Type B pancreatic cell (in vitro differentiated cells): ENCODE measurements around the gene EXOC4. TPM values are rescaled to one million over a fixed set of nuclear protein-coding genes. Genes with fewer than 3 reads are reported as not detected.

Experiments
- DNase-seq: peaks from one replicate; pipeline ENCODE4 v3.0.0; 2021; ENCODE audit warnings: mixed read lengths; ENCODE audit not compliant: unreplicated experiment; ENCODE audit errors: extremely low spot score
- H3K27ac Mint-ChIP-seq: 2 replicates; pipeline ENCODE4 v1.8.0; 2021; ENCODE audit warnings: mild to moderate bottlenecking, mixed read lengths
- H3K27me3 Mint-ChIP-seq: 2 replicates; pipeline ENCODE4 v1.8.0; 2021; ENCODE audit warnings: mixed read lengths
- H3K36me3 Mint-ChIP-seq: 2 replicates; pipeline ENCODE4 v1.8.0; 2021; ENCODE audit warnings: mixed read lengths
- H3K4me1 Mint-ChIP-seq: one replicate; pipeline ENCODE4 v1.8.0; 2021; ENCODE audit warnings: mixed read lengths; ENCODE audit not compliant: unreplicated experiment
- H3K4me3 Mint-ChIP-seq: 2 replicates; pipeline ENCODE4 v1.8.0; 2021; ENCODE audit warnings: mild to moderate bottlenecking, mixed read lengths
- H3K9me3 Mint-ChIP-seq: 2 replicates; pipeline ENCODE4 v1.8.0; 2021; ENCODE audit warnings: mixed read lengths
- CTCF ChIP-seq: fragments of 200-600 bp; sonication (generic); conservative IDR thresholded peaks from 2 replicates; pipeline ENCODE4 v1.5.0; 2021; ENCODE audit warnings: antibody characterized with exemption, mild to moderate bottlenecking
- total RNA-seq: library from RNA; stranded (reverse); gene quantifications from 2 replicates; pipeline ENCODE4 v1.2.1, GENCODE V29; 2021; ENCODE audit warnings: low replicate concordance

EXOC4 gene
- total RNA-seq, 1 donor from 2014 or later: 95.5 TPM

- no peaks in the 10 kb centered on the region for H3K4me1 Mint-ChIP-seq
- H3K36me3 Mint-ChIP-seq: peaks cover 7% of the 10 kb centered on the region
- H3K4me3 Mint-ChIP-seq: no peak overlapping the region
- H3K27ac Mint-ChIP-seq: no peak overlapping the region
- H3K27me3 Mint-ChIP-seq: no peaks in the 10 kb centered on the region
- H3K9me3 Mint-ChIP-seq: no peaks in the 10 kb centered on the region
- no peak for TF ChIP-seq CTCF
- no peak for DNase-seq
Observed at GRCh38 chr7:134004829-134005505, 752.1 kb downstream of the EXOC4 start.

- H3K4me1 Mint-ChIP-seq: no peaks in the 10 kb centered on the region
Observed at GRCh38 chr7:134009314-134010110, 756.6 kb downstream of the EXOC4 start.

GRCh38 chr7:134013249-134013648 is 760.4 kb downstream of the EXOC4 start:
- no peak overlapping the region for H3K4me3 Mint-ChIP-seq
- DNase-seq: no peak
- no peaks in the 10 kb centered on the region for H3K27me3 Mint-ChIP-seq
- H3K36me3 Mint-ChIP-seq: no peaks in the 10 kb centered on the region
- no peak overlapping the region for H3K27ac Mint-ChIP-seq
- H3K4me1 Mint-ChIP-seq: peaks cover 5% of the 10 kb centered on the region
- H3K9me3 Mint-ChIP-seq: no peaks in the 10 kb centered on the region
- no peak for TF ChIP-seq CTCF

More at GRCh38 chr7:134009314-134010110, 756.6 kb downstream of the EXOC4 start:
- no peak for TF ChIP-seq CTCF
- Mint-ChIP-seq H3K27me3 (no peaks in the 10 kb centered on the region), H3K36me3 (peaks cover 7% of the 10 kb centered on the region), H3K9me3 (no peaks in the 10 kb centered on the region), H3K4me3 (no peak overlapping the region), H3K27ac (no peak overlapping the region)
- DNase-seq: no peak

- Mint-ChIP-seq H3K27me3 (no peaks in the 10 kb centered on the region), H3K27ac (no peak overlapping the region), H3K9me3 (no peaks in the 10 kb centered on the region), H3K4me1 (peaks cover 5% of the 10 kb centered on the region), H3K4me3 (no peak overlapping the region), H3K36me3 (no peaks in the 10 kb centered on the region)
- TF ChIP-seq CTCF: no peak
- no peak for DNase-seq
Observed at GRCh38 chr7:134014935-134015334, 762.1 kb downstream of the EXOC4 start.

GRCh38 chr7:134016223-134016941 is 763.5 kb downstream of the EXOC4 start:
- TF ChIP-seq CTCF: peak; percentile 86
- Mint-ChIP-seq H3K36me3 (no peaks in the 10 kb centered on the region), H3K9me3 (no peaks in the 10 kb centered on the region), H3K27ac (no peak overlapping the region), H3K4me1 (peaks cover 7% of the 10 kb centered on the region), H3K27me3 (no peaks in the 10 kb centered on the region), H3K4me3 (no peak overlapping the region)
- DNase-seq: no peak
